Measurements from ENCODE around the gene USP22. TPM values are rescaled to one million over a fixed set of nuclear protein-coding genes. Genes with fewer than 3 reads are reported as not detected.

USP22 gene
- total RNA-seq, 1 experiment from 2014 or later, result 300 TPM

DNA sequence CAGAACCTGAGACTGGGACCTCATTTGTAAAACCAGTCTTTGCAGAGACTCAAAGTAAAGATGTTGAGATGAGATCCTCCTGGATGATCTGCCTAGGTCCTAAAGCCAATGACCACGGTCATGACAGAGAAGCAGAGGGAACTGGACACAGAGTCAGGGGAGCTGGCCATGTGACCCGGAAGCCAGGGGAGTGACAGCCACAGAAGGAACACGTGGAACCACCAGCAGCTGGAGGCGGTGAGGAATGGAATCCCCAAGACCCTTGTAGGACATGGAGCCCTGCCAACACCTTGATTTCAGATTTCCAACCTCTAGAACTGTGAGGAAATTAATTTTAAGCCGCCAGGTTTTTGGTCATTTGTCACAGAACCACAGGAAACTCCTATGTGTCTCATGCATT, 37.0 kb downstream of the USP22 start:
- no peak for DNase-seq (ENCODE audit: low spot score)
- in situ Hi-C loops (cut with HindIII; ENCODE audit: low sequenced_read_pairs), result no loop called here

DNA sequence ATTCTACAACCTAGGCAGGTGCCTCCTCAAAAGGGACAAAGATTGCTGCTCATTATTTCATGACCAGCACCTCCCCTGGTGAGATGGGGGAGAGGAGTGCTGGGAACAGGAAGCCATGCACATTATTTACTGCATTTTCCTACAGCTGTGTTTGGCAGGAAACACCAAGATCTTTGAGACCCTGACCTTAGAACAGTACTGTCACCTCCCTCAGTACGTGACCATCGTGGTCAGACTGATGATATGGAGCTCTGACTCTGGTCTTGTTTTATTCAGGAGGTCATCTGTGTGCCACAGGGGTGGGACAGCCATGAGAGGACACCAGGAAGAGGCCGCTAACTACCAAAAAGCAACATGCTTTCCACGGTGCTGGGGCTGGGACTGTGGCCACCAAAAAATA, 37.4 kb downstream of the USP22 start:
- in situ Hi-C loops (cut with HindIII; ENCODE audit: low sequenced_read_pairs), result no loop called here
- no peak for DNase-seq (ENCODE audit: low spot score)

DNA sequence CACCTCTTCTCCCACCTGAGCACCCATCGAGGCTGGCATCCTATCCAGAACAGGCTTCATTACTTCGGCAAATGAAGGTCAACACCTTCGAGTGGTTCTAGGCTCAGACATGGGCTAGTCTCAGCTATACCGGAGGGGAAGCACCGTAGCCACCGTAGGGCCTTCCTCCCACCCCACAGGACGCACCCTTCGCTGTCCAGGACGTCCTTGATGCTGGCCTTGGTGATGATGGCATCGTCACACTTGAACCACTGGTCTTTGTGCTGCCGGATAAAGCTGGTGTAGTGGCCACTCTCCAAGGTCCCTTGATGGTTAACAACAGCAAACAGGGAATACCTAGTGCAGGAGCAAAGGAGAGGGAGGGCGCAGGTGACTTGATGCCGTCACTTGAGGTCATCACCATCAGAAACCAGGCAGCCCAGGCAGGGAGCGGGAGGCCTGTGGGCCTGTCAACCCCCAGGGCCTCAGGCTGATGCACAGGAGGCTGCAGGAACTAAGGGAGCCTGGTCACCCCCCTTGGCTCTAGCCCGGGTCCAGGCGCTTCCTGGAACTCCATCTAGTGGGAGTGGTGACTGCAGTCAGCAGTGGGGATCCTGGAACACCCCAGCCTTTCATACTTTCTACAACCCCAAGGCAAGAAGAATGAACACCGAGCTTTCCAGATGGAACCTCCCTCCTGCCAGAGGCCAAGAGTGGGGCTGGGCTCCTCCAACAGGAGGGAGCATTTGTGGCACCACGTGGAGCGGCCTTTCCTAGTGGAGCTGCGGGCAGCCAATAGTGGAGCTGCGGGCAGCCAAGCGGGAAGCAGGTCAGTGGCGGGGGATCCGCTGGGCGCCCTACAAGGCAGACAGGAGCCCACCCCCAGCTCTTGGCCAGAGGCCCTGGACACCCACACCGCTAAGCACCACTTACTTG, 38.5 kb downstream of the USP22 start:
- DNase-seq (ENCODE audit: low spot score), result no peak
- in situ Hi-C loops (cut with HindIII; ENCODE audit: low sequenced_read_pairs), result no loop called here

DNA sequence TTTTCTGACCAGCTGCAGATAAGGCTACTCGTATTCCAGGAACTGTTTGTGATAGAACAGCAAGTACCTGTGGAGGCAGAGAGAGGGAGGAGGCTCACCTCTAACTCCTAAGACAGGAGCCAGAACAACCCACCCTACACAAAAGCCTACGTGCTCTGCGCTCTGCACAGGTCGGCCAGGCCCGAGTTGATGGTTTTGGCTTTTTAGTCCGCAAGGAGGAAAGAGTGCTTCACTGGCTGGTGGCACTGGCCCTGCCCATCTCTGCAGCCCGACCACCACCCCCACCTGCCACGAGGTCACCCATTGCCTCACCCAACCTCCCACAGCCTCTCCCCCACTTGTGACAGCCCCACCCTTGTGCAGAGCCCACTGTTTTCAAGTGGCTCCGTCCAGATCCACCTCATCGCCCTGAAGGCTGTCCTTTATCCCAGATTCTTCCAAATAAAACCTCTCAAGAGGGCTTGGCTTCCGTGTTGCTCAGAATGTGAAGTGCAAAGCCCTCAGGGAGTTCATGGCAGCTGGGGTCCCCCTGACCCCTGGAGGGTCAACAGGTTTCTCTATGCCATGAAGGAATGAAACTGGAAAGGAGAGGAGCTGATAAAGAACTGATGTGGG, 39.7 kb downstream of the USP22 start:
- DNase-seq (ENCODE audit: low spot score), result no peak
- in situ Hi-C loops (cut with HindIII; ENCODE audit: low sequenced_read_pairs), result no loop called here

DNA sequence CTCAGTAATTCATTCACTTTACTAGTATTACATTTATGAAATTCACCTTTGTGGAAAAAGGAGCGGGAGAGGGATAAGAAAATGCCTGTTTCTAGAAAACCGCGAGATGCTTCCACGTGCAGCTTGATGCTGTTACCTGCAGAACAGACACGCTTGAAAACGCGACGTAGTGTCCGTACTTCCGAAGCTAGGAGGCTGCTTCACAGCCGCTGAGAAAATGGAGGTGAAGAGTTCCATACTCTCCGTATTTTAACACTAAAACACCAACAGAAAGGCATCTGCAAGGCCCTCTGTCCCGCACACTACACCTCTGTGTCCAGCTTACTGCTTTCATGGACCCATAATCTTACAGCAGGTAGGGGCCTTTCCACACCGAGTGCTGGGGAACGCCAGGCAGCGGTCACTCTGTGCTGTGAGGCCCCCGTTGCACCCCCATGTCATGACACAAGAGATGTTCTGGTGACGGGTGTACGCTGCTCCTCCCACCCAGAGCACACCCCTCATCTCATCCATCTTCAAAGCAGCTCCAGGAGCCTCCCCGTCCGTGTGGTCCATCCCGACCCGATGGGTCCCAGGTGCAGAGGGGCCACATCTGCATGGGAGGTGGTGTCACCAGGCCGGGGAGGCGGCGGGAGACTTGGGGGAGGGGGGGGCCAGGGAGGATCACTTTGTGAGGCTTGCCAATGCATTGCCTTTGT, 40.4 kb downstream of the USP22 start:
- DNase-seq (ENCODE audit: low spot score), result no peak
- in situ Hi-C loops (cut with HindIII; ENCODE audit: low sequenced_read_pairs), result no loop called here

DNA sequence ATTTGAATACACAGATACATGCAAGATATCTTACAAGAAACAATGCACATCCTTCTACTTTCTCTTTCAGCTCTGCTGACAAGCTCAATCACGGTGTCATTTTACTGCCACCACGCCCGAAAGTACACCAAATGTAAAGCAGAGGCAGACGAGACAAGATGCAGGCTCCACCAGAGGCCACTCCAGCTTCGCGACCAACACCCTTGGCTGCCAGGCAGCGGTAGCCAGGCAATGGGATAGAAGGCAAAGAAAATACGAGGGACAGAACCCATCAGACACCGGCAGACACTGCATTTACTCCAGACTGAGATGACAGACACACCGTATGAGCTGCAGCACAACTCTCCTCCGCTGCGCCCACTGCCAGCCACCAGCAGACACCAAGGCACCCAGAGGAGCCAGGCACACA, 41.0 kb downstream of the USP22 start:
- DNase-seq (ENCODE audit: low spot score), result peak; percentile 34
- in situ Hi-C loops (cut with HindIII; ENCODE audit: low sequenced_read_pairs), result no loop called here

DNA sequence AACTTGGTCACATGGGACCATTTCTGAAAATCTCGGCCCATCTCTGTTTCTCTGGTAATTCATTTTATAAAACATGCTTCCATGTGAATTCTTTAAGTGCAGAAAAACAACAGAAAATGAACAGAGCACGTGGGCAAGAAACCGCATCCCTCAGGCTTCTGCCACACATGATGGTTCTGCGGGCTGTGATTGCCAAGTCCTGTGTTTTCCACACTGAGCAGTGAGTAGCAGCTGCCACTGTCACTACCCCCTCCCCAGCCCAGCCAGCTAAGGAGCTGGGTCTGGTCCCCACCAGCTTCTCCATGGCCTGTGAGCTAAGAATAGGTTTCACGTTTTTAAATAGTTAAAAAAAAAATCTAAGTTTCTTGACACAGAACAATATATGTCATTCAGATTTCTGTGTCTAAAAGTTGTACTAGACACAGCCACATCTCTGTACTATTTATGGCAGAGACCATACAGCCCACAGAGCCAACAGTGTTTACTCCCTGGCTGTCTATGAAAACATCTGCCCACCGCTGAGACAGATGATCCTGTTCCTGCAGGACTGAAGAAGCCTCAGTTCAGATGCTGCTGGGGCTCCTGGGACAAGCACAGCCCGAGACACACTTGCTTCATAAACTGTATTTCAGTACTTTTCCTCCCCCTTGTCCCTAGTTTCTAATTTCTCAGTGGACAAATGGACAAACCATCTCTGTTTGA, 41.5 kb downstream of the USP22 start:
- in situ Hi-C loops (cut with HindIII; ENCODE audit: low sequenced_read_pairs), result no loop called here
- DNase-seq (ENCODE audit: low spot score), result peak; percentile 33

DNA sequence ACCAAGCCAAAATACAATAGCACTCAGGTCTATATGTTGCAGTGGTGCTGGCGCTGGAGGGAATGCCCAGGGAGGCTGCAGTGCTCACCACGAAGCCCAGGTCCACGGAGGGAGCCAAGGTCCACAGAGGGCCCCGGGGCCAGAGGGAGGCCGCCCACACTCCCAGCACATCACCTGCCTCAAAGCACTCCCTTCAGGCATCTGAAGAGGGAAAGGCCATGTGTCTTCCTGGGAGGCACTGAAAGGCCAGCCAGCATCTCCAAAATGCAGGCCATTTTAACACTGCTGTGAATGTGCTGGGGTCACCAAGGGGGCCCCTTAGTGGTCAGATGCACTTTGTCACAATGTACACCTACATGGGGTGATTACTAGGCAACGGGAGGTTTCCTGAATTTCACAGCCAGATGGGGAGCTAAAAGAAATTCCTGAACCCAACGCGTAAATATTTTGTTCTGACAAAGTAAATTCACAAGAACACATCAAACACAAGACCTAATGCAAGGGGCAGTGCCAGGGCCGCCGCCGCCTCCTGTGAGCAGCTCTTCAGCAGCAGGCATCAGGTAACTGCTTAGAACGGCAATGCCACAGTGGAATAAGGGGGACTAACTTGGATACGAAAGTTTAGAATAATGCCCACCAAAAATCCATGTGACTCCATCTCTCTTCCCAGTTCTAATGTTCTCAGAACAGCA, 42.8 kb downstream of the USP22 start:
- in situ Hi-C loops (cut with HindIII; ENCODE audit: low sequenced_read_pairs), result no loop called here
- no peak for DNase-seq (ENCODE audit: low spot score)

DNA sequence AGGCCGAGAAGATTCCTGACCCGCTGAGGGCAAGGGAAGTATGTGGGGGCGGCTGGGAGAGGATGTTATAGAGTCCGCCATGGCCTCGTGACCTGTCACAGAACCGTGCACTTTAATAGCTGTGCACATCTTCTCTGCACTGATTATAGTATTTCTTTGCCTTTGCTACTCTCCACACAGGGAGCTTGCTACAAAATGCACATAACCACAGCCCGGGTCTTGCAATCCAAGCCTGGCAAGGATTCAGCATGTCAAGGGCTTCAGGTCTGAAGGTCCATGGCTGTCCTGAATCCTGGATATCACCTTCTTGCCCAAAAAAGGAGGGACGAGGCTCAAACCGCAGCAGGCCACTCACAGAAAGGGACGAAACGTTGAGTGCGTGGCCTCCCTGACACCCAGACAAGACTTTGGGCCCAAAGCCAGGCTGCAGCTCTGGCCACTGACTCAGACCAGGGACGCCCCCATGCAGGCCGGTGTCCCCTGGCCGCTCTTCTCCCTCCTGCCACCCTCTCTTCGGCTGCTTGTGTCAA, 43.7 kb downstream of the USP22 start:
- peak; percentile 39 for DNase-seq (ENCODE audit: low spot score)
- in situ Hi-C loops (cut with HindIII; ENCODE audit: low sequenced_read_pairs), result no loop called here

DNA sequence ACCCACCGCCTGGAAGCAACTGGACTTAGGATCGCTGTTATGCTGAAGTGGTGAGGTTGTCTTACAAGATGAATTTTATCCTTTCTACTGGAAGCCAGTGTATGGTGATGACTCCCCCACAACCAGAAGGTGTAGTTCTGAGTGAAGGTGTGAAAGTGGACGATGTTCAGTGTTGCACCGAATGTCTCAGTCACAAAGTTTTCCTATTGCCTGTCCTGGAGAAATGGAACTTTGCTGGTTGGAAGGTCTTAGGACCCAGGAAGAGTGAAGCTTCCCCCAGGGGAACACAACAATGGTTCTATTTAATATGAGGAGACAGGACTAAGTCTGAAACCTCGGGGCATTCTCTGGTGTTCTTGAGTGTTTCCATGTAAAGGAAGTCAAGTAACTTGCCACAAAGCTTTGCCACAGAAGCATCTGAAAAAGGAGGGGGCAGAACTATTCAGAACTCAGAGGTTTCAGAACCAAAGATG, 44.2 kb downstream of the USP22 start:
- in situ Hi-C loops (cut with HindIII; ENCODE audit: low sequenced_read_pairs), result no loop called here
- peak; percentile 36 for DNase-seq (ENCODE audit: low spot score)

DNA sequence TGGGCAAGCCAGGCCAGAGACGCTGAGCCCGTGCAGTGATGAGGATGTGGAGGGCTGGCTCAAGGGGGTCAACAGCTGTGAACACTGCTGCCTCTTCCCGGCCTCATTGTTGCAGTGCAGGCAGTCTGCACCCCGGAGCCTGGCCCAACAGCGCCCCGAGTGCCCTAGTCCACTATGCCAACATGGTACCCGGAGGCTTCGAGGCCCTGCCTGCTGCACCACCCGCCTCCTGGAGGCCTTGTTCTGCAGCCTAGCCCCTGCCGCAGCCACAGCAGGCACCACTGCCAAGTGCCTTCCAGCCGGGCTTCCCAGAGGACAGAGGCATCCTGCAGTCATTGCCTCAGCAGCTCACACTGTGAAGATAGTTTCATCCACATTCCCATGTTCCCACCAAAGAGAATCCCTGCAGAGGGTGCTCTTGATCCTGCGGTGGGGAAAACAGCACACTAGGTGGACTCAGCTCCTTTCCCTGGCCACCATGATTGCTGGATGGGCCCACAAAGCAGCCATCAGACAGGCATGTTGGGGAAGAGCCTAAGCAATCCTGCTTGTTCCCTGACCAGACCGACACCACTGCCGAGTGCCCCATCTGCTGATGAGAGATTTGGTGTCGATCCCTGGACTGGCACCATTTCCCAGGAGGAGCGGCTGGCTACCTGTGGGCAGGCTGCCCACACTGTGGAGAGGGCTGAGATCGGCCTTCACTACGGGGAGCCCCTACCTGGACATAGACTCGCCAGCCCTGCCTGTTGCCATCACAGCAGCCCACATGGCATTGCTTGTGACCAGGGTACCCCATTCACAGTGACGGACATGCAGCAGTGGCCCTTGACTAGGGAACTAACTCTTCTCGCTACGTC, 44.9 kb downstream of the USP22 start:
- in situ Hi-C loops (cut with HindIII; ENCODE audit: low sequenced_read_pairs), result no loop called here
- peak; percentile 33 for DNase-seq (ENCODE audit: low spot score)

DNA sequence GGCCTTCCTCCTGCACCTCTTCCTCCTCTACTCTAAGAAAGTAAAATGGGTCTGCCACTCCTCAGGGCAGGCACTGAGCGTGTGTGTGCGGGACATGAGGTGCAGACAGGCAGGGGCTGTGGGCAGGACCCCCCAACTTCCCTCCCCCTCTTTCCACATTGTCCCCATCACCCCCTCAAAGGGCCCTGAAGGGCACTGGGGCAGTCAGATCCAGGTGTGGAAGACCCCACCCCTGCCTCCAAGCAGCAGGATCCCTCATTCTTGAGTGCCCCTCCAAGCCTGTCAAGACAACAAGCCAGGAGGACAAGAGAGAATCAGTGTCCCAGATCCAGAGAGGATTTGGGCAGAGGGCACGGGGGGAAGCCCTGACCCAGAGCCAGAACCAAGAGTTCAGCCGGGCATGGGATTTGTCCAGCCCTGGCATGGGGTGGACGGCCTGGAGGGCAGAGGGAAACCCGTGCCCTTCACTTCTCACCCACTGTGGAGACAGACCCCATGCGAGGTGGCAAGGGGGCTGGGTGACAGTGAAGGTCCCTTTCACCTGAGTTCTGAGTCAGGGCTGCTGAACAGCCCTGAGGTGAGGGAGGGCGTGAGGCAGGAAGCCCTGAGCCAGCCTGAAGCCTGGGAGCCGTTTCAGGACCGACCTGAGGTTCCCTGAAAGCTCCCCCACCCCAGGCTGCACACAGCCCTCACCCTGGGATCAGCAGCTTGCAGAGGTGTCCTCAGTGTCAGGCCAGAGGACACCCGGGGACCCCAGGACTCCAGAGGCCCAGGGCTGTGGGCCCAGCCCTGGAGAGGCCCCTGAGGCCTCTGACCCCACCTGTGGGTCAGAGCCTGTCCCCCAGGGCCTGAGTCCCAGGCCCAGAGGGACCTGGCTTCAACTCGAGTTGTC, 45.8 kb downstream of the USP22 start:
- no peak for DNase-seq (ENCODE audit: low spot score)
- in situ Hi-C loops (cut with HindIII; ENCODE audit: low sequenced_read_pairs), result no loop called here

DNA sequence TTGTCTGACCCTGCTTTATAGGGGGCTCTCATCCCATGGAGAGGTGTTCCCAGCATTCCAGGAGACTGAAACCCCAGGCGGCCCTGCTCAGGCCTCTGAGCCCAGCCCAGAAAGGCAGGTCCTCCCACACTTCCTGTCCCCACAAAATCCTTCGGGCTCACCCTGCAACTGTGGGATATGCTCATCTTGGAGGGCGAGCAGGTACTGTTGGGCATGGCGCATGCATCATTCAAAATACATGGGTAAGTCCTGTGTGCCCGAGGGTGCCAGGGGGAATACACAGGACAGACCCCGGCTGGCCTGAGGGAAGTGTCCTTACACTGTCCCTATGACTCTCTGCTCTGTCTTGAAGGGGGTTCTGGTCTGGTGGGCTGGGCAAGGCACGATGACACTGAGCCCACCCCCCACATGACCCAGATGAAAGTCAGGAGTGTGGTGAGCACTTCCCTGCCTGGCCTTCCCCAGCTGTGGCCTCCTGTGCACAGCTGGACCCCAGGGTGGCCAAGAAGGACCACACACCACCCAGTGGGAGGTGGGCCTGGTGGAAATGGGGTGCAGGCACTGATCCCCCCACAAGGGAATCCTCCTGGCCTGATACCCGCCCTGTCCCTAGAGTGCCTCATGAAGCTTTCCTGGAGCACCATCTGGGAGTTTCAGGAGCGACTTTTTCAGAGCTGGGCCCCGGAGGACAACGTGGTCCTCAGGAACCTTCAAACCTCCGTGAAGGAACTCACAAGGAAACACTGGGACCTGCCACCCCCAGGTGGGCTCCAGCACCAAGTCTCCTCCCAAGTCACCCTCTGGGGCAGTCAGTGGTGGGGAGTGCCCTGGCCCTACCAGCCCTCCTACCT, 46.7 kb downstream of the USP22 start:
- DNase-seq (ENCODE audit: low spot score), result no peak
- in situ Hi-C loops (cut with HindIII; ENCODE audit: low sequenced_read_pairs), result no loop called here

DNA sequence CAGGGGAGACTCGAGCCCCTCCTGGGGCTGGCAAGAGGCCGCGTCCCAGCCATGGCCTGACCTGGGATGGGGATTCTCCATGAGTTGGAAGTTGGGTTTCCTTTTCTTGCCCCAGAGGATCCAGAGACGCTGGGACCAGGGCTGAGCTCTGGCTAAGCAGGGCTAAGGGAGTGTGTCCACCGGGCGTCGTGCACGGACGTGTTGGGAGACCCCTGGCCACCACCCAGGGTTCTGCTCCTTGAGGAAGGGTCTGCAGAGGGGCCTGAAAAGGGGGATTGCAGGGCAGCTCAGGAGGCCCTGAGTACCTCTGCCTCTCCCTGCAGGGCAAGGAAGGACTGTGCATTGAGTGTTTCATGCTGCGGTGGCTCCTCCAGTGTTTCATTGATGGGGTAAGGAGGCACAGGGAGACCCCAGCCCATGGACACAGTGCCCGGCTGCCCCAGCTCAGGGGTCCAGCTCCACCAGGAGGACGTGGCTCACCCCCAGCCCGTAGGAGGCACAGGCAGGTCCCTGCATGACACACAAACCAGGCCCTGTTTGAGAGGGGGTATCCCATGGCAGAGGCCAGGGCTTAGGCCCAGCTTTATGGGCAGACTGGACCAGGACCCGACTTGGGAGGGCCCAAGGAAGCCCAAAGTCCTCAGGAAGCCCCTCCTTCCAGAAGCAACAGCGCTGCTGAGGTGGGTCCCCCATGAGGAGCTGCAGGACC, 47.5 kb downstream of the USP22 start:
- in situ Hi-C loops (cut with HindIII; ENCODE audit: low sequenced_read_pairs), result no loop called here
- no peak for DNase-seq (ENCODE audit: low spot score)

DNA sequence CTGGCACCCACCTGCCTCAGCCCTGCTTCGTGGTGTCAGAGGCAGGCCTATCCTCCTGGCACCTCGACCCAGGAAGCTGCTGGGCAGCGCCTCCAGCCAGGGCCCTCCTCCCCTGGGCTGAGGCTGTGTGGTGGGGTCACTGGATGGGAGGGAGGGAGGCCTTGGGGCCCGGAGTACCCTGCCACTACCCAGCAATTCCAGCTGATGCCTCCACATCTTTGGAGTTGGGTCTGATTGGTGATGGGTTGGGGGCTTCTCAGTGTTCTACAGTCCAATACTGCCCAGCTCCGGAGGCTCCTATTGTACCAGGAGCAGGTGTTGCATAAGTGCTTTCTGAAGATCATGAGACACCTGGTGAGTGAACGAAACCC, 48.0 kb downstream of the USP22 start:
- in situ Hi-C loops (cut with HindIII; ENCODE audit: low sequenced_read_pairs), result no loop called here
- DNase-seq (ENCODE audit: low spot score), result no peak
